ENCODE measurements around the gene YAF2.

The YAF2 gene

DNA sequence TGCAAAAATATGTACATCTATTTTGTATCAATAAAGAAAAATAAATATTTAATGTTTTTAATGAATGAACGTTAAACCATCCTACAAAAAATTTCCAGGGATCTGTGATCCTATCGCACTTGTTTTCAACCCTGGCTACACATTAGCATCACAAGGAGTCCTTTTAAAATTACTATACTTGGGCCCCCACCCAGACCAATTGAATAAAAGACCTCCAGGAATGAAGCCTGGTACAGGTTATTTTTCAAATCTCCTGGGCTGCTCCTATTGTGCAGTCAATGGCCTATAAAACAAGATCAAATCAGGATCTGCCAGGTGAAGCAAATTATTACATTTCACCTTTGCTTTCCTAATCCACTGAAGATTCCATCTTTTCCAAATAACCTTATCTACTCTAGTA, 59.9 kb downstream of the YAF2 start:
- TF ChIP-seq, protein P1, sequence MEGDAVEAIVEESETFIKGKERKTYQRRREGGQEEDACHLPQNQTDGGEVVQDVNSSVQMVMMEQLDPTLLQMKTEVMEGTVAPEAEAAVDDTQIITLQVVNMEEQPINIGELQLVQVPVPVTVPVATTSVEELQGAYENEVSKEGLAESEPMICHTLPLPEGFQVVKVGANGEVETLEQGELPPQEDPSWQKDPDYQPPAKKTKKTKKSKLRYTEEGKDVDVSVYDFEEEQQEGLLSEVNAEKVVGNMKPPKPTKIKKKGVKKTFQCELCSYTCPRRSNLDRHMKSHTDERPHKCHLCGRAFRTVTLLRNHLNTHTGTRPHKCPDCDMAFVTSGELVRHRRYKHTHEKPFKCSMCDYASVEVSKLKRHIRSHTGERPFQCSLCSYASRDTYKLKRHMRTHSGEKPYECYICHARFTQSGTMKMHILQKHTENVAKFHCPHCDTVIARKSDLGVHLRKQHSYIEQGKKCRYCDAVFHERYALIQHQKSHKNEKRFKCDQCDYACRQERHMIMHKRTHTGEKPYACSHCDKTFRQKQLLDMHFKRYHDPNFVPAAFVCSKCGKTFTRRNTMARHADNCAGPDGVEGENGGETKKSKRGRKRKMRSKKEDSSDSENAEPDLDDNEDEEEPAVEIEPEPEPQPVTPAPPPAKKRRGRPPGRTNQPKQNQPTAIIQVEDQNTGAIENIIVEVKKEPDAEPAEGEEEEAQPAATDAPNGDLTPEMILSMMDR (conservative IDR thresholded peaks at IDR 0.05): no peak
- no peak for TF ChIP-seq ZFX (IDR thresholded peaks at IDR 0.05)
- no peak overlapping the region for H3K27ac ChIP-seq

DNA sequence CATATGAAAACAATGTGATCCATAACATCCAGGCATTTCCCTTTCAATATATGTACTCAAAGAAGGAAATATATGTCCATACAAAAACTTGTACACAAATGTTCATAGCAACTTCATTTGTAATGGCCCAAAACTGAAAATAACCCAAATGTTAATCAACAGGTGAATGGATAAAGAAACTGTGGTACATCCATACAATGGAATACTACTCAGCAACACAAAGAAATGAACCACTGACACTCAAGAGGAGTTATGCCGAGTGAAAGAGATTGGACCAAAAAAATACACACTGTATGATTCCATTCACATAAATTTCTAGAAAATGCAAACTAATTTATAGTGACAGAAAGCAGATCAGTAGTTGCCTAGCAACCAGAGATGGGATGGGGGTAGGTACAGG, 63.1 kb downstream of the YAF2 start:
- H3K27ac ChIP-seq: no peak overlapping the region
- no peak for TF ChIP-seq ZFX (IDR thresholded peaks at IDR 0.05)
- TF ChIP-seq, protein P1 (conservative IDR thresholded peaks at IDR 0.05): no peak

DNA sequence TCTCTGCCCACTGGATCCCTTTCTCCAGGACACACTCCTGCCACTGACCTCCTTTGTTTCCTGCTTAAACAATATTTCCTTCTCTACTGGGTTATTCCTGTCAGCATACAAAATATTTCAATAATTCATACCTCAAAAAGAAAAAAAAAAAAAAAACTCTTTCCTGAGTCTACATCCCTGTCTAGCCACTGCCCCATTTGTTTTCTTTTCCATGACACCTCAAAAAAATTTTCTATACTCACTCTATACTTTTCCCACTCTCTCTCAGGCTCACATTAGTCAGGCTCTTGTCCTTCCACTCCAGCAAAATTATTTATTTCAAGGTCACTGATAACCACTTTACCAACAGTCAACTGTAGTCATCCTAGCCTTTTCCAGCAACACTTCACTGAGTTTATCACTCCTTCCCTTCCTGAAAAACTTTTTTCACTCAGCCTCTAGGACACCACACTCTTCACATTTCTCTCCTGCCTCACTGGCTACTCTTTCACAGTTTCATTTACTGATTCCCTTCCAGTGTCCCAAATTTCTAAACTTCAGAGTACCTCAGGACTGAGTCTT, 64.0 kb downstream of the YAF2 start:
- H3K27ac ChIP-seq: no peak overlapping the region
- TF ChIP-seq, protein P1 (conservative IDR thresholded peaks at IDR 0.05): no peak
- no peak for TF ChIP-seq ZFX (IDR thresholded peaks at IDR 0.05)

DNA sequence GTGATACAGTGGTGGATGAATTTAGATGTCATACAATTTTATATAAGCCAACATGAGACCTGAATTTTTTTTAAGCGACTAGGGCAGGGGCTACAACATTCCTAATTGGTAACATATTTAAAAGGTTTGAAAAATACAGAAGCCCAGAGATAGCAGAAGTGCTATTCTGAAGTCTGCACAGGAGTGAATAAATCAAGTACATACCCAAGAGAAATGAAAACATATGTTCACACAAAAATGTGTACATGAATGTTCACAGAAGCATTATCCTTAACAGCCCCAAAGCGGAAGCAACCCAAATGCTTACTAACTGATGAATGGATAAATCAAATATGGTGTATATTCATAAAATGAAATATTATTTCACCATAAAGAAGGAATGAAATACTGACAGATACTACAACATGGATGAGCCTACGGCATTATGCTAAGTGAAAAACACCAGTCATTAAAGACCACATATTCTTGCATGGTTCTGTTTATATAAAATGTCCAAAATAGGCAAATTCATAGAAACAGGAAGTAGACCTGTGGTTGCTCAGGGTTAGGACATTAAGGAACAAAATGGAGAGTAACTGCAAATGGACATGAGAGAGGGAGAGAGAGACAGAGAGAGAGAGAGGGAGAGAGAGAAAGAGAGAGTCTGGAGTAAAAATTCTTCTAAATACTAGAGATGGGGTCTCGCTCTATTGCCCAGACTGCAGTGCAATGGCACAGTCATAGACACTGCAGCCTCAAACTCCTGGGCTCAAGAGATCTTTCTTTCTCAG, 65.4 kb downstream of the YAF2 start:
- H3K27ac ChIP-seq: no peak overlapping the region
- TF ChIP-seq ZFX (IDR thresholded peaks at IDR 0.05): no peak
- TF ChIP-seq, protein P1 (conservative IDR thresholded peaks at IDR 0.05): no peak

DNA sequence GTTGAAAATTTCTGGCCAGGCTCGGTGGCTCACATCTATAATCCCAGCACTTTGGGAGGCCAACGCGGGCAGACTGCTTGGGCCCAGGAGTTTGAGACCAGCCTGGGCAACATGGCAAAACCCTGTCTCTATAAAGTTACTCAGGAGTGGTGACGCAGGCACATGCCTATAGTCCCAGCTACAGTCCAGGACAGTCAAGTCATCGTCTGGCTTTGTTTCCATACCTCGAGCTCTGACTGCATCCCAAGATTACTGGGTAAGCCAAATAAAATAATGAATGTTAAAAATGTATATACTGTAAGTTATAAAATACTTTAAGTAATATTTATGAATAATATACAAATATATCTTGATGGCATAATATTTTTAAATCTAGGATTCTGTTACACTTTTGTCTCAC, 70.3 kb downstream of the YAF2 start:
- TF ChIP-seq ZFX (IDR thresholded peaks at IDR 0.05): no peak
- TF ChIP-seq, protein P1 (conservative IDR thresholded peaks at IDR 0.05): no peak

DNA sequence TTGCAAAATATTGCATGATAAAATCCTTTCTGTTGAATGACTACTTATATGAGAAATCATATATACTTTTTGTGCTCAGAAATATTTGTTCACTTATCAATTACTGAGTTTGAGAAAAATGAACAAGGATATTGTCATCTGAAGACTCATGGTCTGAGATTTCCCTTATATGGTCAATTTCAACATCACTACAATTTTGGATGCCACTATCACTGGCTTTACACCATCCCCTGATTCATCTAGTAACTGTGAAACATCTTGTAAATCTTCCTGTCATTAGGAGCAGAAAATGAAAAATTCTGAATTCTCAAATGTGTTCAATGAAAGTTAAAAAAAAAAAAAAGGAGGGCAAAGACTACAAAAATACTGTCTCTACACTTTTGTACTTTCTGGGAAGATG, 71.5 kb downstream of the YAF2 start:
- no peak overlapping the region for H3K27ac ChIP-seq
- TF ChIP-seq, protein P1 (conservative IDR thresholded peaks at IDR 0.05): no peak
- TF ChIP-seq ZFX (IDR thresholded peaks at IDR 0.05): no peak

More for the DNA sequence above, 70.3 kb downstream of the YAF2 start:
- no peak overlapping the region for H3K27ac ChIP-seq

DNA sequence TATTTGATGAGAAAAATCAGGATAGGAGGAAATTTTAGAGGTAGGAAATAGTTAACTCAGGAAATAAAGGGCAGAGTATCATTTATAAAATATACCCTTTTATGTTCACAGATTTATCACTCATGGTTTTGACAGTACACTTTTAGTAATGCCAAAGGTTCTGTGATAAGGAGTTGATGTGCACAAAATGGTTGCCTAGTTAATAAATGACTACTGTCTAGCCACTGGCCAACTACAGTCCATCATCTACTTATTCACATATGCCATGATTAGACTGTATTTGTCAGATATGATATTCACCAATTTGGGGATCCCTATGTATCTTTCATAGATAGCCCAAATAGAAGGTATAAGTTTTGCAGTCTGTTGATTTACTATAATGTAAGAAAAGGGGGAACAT, 74.1 kb downstream of the YAF2 start:
- TF ChIP-seq, protein P1 (conservative IDR thresholded peaks at IDR 0.05): no peak
- TF ChIP-seq ZFX (IDR thresholded peaks at IDR 0.05): no peak
- H3K27ac ChIP-seq: no peak overlapping the region
